ENCODE results near the gene LRPPRC.

LRPPRC gene

GRCh38 chr2:43841949-43842865 lies 153.6 kb downstream of the LRPPRC start:
- Mint-ChIP-seq H3K27ac (no peak overlapping the region), H3K27me3 (no peaks in the 10 kb centered on the region), H3K9me3 (no peaks in the 10 kb centered on the region), H3K4me1 (ENCODE audit: low read depth) (no peaks in the 10 kb centered on the region), H3K4me3 (no peak overlapping the region), H3K36me3 (ENCODE audit: low read depth) (no peaks in the 10 kb centered on the region)

GRCh38 chr2:43840965-43841364 lies 154.8 kb downstream of the LRPPRC start:
- H3K36me3 Mint-ChIP-seq (ENCODE audit: low read depth): no peaks in the 10 kb centered on the region
- H3K27me3 Mint-ChIP-seq: no peaks in the 10 kb centered on the region
- no peak overlapping the region for H3K4me3 Mint-ChIP-seq
- no peak overlapping the region for H3K27ac Mint-ChIP-seq
- H3K9me3 Mint-ChIP-seq: no peaks in the 10 kb centered on the region
- H3K4me1 Mint-ChIP-seq (ENCODE audit: low read depth): no peaks in the 10 kb centered on the region

GRCh38 chr2:43839776-43840564 lies 155.8 kb downstream of the LRPPRC start:
- Mint-ChIP-seq H3K27ac (no peak overlapping the region), H3K36me3 (ENCODE audit: low read depth) (no peaks in the 10 kb centered on the region), H3K27me3 (no peaks in the 10 kb centered on the region)

GRCh38 chr2:43838560-43839267 lies 157.1 kb downstream of the LRPPRC start, which contains the start of the genes ABCG5 and ABCG8:
TSS of gene ABCG5 (minus strand) at chr2:43838839. CDS start at chr2:43838679, 160 bp downstream.
TSS of gene ABCG8 (plus strand) at chr2:43838971. CDS start at chr2:43839054, 83 bp downstream.
- H3K27ac Mint-ChIP-seq: no peak within 1 kb of the TSS
- H3K4me1 Mint-ChIP-seq (ENCODE audit: low read depth): no peaks in the 10 kb centered on the region
- no peaks in the 10 kb centered on the region for H3K36me3 Mint-ChIP-seq (ENCODE audit: low read depth)
- H3K4me3 Mint-ChIP-seq: no peak within 1 kb of the TSS
- no peaks in the 10 kb centered on the region for H3K9me3 Mint-ChIP-seq
- no peaks in the 10 kb centered on the region for H3K27me3 Mint-ChIP-seq

More at GRCh38 chr2:43839776-43840564, 155.8 kb downstream of the LRPPRC start:
- Mint-ChIP-seq H3K4me1 (ENCODE audit: low read depth) (no peaks in the 10 kb centered on the region), H3K9me3 (no peaks in the 10 kb centered on the region), H3K4me3 (no peak overlapping the region)

- Mint-ChIP-seq H3K4me3 (no peak overlapping the region), H3K27ac (no peak overlapping the region), H3K4me1 (ENCODE audit: low read depth) (no peaks in the 10 kb centered on the region), H3K9me3 (no peaks in the 10 kb centered on the region), H3K27me3 (no peaks in the 10 kb centered on the region), H3K36me3 (ENCODE audit: low read depth) (no peaks in the 10 kb centered on the region)
Observed at GRCh38 chr2:43837831-43838559, 157.8 kb downstream of the LRPPRC start.

GRCh38 chr2:43837033-43837432 lies 158.8 kb downstream of the LRPPRC start:
- no peak overlapping the region for H3K27ac Mint-ChIP-seq
- H3K4me1 Mint-ChIP-seq (ENCODE audit: low read depth): no peaks in the 10 kb centered on the region
- no peaks in the 10 kb centered on the region for H3K36me3 Mint-ChIP-seq (ENCODE audit: low read depth)
- H3K4me3 Mint-ChIP-seq: no peak overlapping the region
- H3K9me3 Mint-ChIP-seq: no peaks in the 10 kb centered on the region
- no peaks in the 10 kb centered on the region for H3K27me3 Mint-ChIP-seq
